ENCODE data around the gene NF1.
"Not testable (repeated sequence)": the region's sequence is repeated elsewhere in the genome, so short reads cannot be mapped to it uniquely, and the experiment has no call there.

Gene NF1

GRCh38 chr17:31378638-31379037 lies 283.9 kb downstream of the NF1 start:
- in situ Hi-C loops (cut with MboI; ENCODE audit: low sequenced_read_pairs) = no loop called here

GRCh38 chr17:31379597-31380205 lies 284.9 kb downstream of the NF1 start:
- in situ Hi-C loops (cut with MboI; ENCODE audit: low sequenced_read_pairs) = no loop called here

GRCh38 chr17:31381165-31381668 lies 286.4 kb downstream of the NF1 start:
- in situ Hi-C loops (cut with MboI; ENCODE audit: low sequenced_read_pairs) = no loop called here

GRCh38 chr17:31382668-31383275 lies 288.0 kb downstream of the NF1 start:
- in situ Hi-C loops (cut with MboI; ENCODE audit: low sequenced_read_pairs) = not testable (repeated sequence)

GRCh38 chr17:31383488-31383887 lies 288.7 kb downstream of the NF1 start:
- in situ Hi-C loops (cut with MboI; ENCODE audit: low sequenced_read_pairs) = not testable (repeated sequence)

GRCh38 chr17:31385428-31386285 lies 290.9 kb downstream of the NF1 start:
- in situ Hi-C loops (cut with MboI; ENCODE audit: low sequenced_read_pairs) = no loop called here

- in situ Hi-C loops (cut with MboI; ENCODE audit: low sequenced_read_pairs) = no loop called here
Observed at GRCh38 chr17:31386542-31387075, 291.8 kb downstream of the NF1 start.

GRCh38 chr17:31387438-31387837 lies 292.7 kb downstream of the NF1 start:
- in situ Hi-C loops (cut with MboI; ENCODE audit: low sequenced_read_pairs) = no loop called here

- in situ Hi-C loops (cut with MboI; ENCODE audit: low sequenced_read_pairs) = no loop called here
Observed at GRCh38 chr17:31388351-31388750, 293.6 kb downstream of the NF1 start.

GRCh38 chr17:31388770-31389656 lies 294.2 kb downstream of the NF1 start:
- in situ Hi-C loops (cut with MboI; ENCODE audit: low sequenced_read_pairs) = no loop called here

- in situ Hi-C loops (cut with MboI; ENCODE audit: low sequenced_read_pairs) = no loop called here
Observed at GRCh38 chr17:31389657-31390381, 295.0 kb downstream of the NF1 start.

- in situ Hi-C loops (cut with MboI; ENCODE audit: low sequenced_read_pairs) = no loop called here
Observed at GRCh38 chr17:31390426-31390747, 295.6 kb downstream of the NF1 start.

- in situ Hi-C loops (cut with MboI; ENCODE audit: low sequenced_read_pairs) = no loop called here
Observed at GRCh38 chr17:31390748-31391495, 296.1 kb downstream of the NF1 start.

- in situ Hi-C loops (cut with MboI; ENCODE audit: low sequenced_read_pairs) = no loop called here
Observed at GRCh38 chr17:31391496-31391949, 296.7 kb downstream of the NF1 start, which contains the start of gene RAB11FIP4. TSS of gene RAB11FIP4 (plus strand) at chr17:31391675. CDS start at chr17:31391853, 178 bp downstream.

GRCh38 chr17:31392002-31392855 lies 297.5 kb downstream of the NF1 start:
- in situ Hi-C loops (cut with MboI; ENCODE audit: low sequenced_read_pairs) = no loop called here

- in situ Hi-C loops (cut with MboI; ENCODE audit: low sequenced_read_pairs) = no loop called here
Observed at GRCh38 chr17:31392856-31393748, 298.3 kb downstream of the NF1 start.

- in situ Hi-C loops (cut with MboI; ENCODE audit: low sequenced_read_pairs) = no loop called here
Observed at GRCh38 chr17:31393749-31394146, 299.0 kb downstream of the NF1 start.

Data from hTERT RPE-1 (cell line).